CD14-positive monocyte (primary cell): ENCODE results near the gene FUZ. TPM values are rescaled to one million over a fixed set of nuclear protein-coding genes. Genes with fewer than 3 reads are reported as not detected.

Experiments
- DNase-seq, 3 donors: peaks; one replicate each; pipeline ENCODE4 v3.0.0-alpha.2; 2011 to 2022
- H2AFZ ChIP-seq: 2 replicates; pipeline ENCODE4 v1.6.0; 2012; ENCODE audit warnings: mild to moderate bottlenecking, low read depth, low read length, inconsistent platforms; ENCODE audit not compliant: insufficient read depth, poor library complexity, severe bottlenecking
- H3K27ac ChIP-seq, 2 donors: 1 replicate in 1 of 2; 2 replicates in 1 of 2; pipeline ENCODE4 v1.5.1; 2012 to 2013; ENCODE audit warnings: low read length in 2 of 2, control low read depth in 1 of 2, inconsistent platforms in 1 of 2, low read depth in 1 of 2, mild to moderate bottlenecking in 1 of 2
- H3K27me3 ChIP-seq, 2 donors: one replicate each; pipeline versions ENCODE4 v1.6.0 to v1.6.1; 2011 to 2013; ENCODE audit warnings: low read length in 2 of 2; ENCODE audit not compliant: control insufficient read depth in 2 of 2, insufficient read depth in 2 of 2
- H3K36me3 ChIP-seq, 2 donors: replicated peaks in 1 of 2; 1 replicate in 1 of 2; 2 replicates in 1 of 2; pipeline versions ENCODE4 v1.5.1 to v1.6.1; 2012 to 2013; ENCODE audit warnings: low read length in 2 of 2, control low read depth in 1 of 2, inconsistent platforms in 1 of 2, mild to moderate bottlenecking in 1 of 2; ENCODE audit not compliant: insufficient read depth in 2 of 2, control insufficient read depth in 1 of 2
- H3K4me1 ChIP-seq, 2 donors: 1 replicate in 1 of 2; 2 replicates in 1 of 2; pipeline versions ENCODE4 v1.5.1 to v1.6.1; 2012 to 2013; ENCODE audit warnings: low read length in 2 of 2, control low read depth in 1 of 2, inconsistent platforms in 1 of 2, mild to moderate bottlenecking in 1 of 2, moderate library complexity in 1 of 2; ENCODE audit not compliant: insufficient read depth in 2 of 2, control insufficient read depth in 1 of 2
- H3K4me2 ChIP-seq: replicated peaks from 2 replicates; pipeline ENCODE3; 2012; ENCODE audit warnings: low read length, moderate library complexity, mild to moderate bottlenecking; ENCODE audit not compliant: poor library complexity, severe bottlenecking; ENCODE audit errors: extremely low read depth
- H3K4me3 ChIP-seq, 3 experiments: fragments of 200-600 bp in 1 of 3; sonication (generic) in 1 of 3; replicated peaks in 1 of 3; 1 replicate in 2 of 3; 2 replicates in 1 of 3; pipeline ENCODE4 v1.5.1; 2011 to 2013; ENCODE audit warnings: low read length in 3 of 3, mild to moderate bottlenecking in 3 of 3, control low read depth in 2 of 3, low read depth in 2 of 3, inconsistent platforms in 1 of 3, moderate library complexity in 1 of 3
- H3K79me2 ChIP-seq: 2 replicates; pipeline ENCODE4 v1.6.0; 2012; ENCODE audit warnings: mild to moderate bottlenecking, control low read depth, inconsistent platforms, low read length, moderate library complexity; ENCODE audit not compliant: insufficient read depth
- H3K9ac ChIP-seq: 2 replicates; pipeline ENCODE4 v1.6.0; 2017; ENCODE audit warnings: low read length, mild to moderate bottlenecking; ENCODE audit not compliant: insufficient read depth, poor library complexity, severe bottlenecking
- H3K9me3 ChIP-seq, 2 donors: replicated peaks in 1 of 2; 1 replicate in 1 of 2; 2 replicates in 1 of 2; pipeline versions ENCODE4 v1.5.1 to v1.6.1; 2012 to 2013; ENCODE audit warnings: low read length in 2 of 2, control low read depth in 1 of 2; ENCODE audit not compliant: control insufficient read depth in 1 of 2, insufficient read depth in 1 of 2
- H4K20me1 ChIP-seq: 2 replicates; pipeline ENCODE4 v1.6.0; 2012; ENCODE audit warnings: mild to moderate bottlenecking, low read length, control low read depth, moderate library complexity; ENCODE audit not compliant: insufficient read depth
- H3K27ac Mint-ChIP-seq, 7 donors: one replicate each; pipeline ENCODE4 v1.8.0; 2020; ENCODE audit warnings: mild to moderate bottlenecking in 7 of 7, mixed read lengths in 7 of 7, moderate library complexity in 6 of 7, inconsistent platforms in 2 of 7
- H3K27me3 Mint-ChIP-seq, 3 donors: one replicate each; pipeline ENCODE4 v1.8.0; 2021 to 2022; ENCODE audit warnings: low read depth in 3 of 3, mild to moderate bottlenecking in 3 of 3, mixed read lengths in 3 of 3, moderate library complexity in 3 of 3, inconsistent platforms in 1 of 3
- H3K36me3 Mint-ChIP-seq, 2 donors: one replicate each; pipeline ENCODE4 v1.8.0; 2020; ENCODE audit warnings: mixed read lengths in 2 of 2, inconsistent platforms in 1 of 2, mild to moderate bottlenecking in 1 of 2
- H3K4me1 Mint-ChIP-seq: one replicate; pipeline ENCODE4 v1.8.0; 2020; ENCODE audit warnings: mild to moderate bottlenecking, mixed read lengths
- H3K4me3 Mint-ChIP-seq, 2 donors: one replicate each; pipeline ENCODE4 v1.8.0; 2020; ENCODE audit warnings: mild to moderate bottlenecking in 2 of 2, mixed read lengths in 2 of 2, moderate library complexity in 1 of 2
- H3K9me3 Mint-ChIP-seq, 7 donors: one replicate each; pipeline ENCODE4 v1.8.0; 2020 to 2022; ENCODE audit warnings: mixed read lengths in 7 of 7, mild to moderate bottlenecking in 6 of 7, moderate library complexity in 6 of 7, inconsistent platforms in 2 of 7
- CTCF ChIP-seq: fragments of 200-600 bp; IDR thresholded peaks from one replicate; pipeline ENCODE4 v1.8.0; 2022; ENCODE audit warnings: antibody characterized with exemption, mild to moderate bottlenecking
- WGBS: methylation state at CpG from one replicate; pipeline ENCODE4 v1.1.5; 2013; ENCODE audit warnings: missing lambda C conversion rate; ENCODE audit not compliant: insufficient coverage; 5-methylcytosine and 5-hydroxymethylcytosine counted together
- intact Hi-C, 2 donors: fragments of 100-400 bp; cut with micrococcal nuclease; formaldehyde crosslinking; loops; one replicate each; pipeline versions ENCODE4 v1.15.0 to v1.15.1; 2023
- polyA plus RNA-seq, 3 donors: library from polyadenylated mRNA; depleted of rRNA in 1 of 3; unstranded in 2 of 3; stranded (reverse) in 1 of 3; fragments of 300-500 nt in 2 of 3; fragments of >200 nt in 1 of 3; fragmentation: Illumina TruSeq in 2 of 3; gene quantifications; 1 replicate in 2 of 3; 2 replicates in 1 of 3; pipeline ENCODE4 v1.2.3, GENCODE V29; 2012 to 2021

The FUZ gene
- polyA plus RNA-seq, 3 donors, result 5.3 to 16.7 (median 5.3) TPM

GRCh38 chr19:49802836-49803528 is 10.1 kb downstream of the FUZ start:
- H3K79me2 ChIP-seq, result no peaks in the 10 kb centered on the region

More at GRCh38 chr19:49802836-49803528, 10.1 kb downstream of the FUZ start:
- Mint-ChIP-seq H3K9me3 (no peaks in the 10 kb centered on the region), H3K27ac (peak overlapping the region in 3 of 7 donors; percentile 5 to 76 (median 42)), H3K27me3 (peaks cover 0 to 2% (median 0%) of the 10 kb centered on the region in 3 donors), H3K4me3 (no peak overlapping the region), H3K4me1 (peaks cover 14% of the 10 kb centered on the region), H3K36me3 (peaks cover 71 to 82% of the 10 kb centered on the region in 2 donors)
- H3K9me3 ChIP-seq, result no peaks in the 10 kb centered on the region
- H3K4me2 ChIP-seq, result no peak overlapping the region
- no peak for DNase-seq
- peaks cover 11 to 16% of the 10 kb centered on the region in 2 donors for H3K4me1 ChIP-seq
- intact Hi-C loops, result no loop called here
- 97% methylated on average over 9 of the region's 24 CpGs for WGBS
- H3K4me3 ChIP-seq, result no peak overlapping the region
- no peak overlapping the region for H2AFZ ChIP-seq
- peaks cover 75 to 90% of the 10 kb centered on the region in 2 donors for H3K36me3 ChIP-seq
- no peak overlapping the region for H3K9ac ChIP-seq
- H3K27me3 ChIP-seq, result no peaks in the 10 kb centered on the region
- H3K27ac ChIP-seq, result no peak overlapping the region
- peaks cover 69% of the 10 kb centered on the region for H4K20me1 ChIP-seq
- no peak for TF ChIP-seq CTCF
